Kidney capillary endothelial cell (primary cell): ENCODE results near the gene KIAA1671.

Experiments
- DNase-seq: peaks from one replicate; pipeline ENCODE4 v3.0.0-alpha.2; 2018; ENCODE audit warnings: low spot score

KIAA1671 gene

DNA sequence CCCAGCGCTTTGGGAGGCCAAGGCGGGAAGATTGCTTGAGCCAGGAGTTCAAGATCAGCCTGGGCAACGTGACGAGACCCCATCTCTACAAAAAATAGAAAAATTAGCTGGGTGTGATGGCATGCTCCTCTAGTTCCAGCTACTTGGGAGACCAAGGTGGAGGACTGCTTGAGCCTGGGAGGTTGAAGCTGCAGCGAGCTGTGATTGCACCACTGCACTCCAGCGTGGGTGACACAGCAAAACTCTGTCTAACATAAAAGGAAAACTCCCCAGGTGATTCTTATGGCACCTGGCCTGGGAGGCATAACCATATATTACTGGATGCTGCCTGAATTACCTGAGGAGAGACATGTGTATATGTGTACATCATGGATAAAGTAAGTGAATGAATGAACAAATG lies 29.1 kb downstream of the KIAA1671 start:
- no peak for DNase-seq

DNA sequence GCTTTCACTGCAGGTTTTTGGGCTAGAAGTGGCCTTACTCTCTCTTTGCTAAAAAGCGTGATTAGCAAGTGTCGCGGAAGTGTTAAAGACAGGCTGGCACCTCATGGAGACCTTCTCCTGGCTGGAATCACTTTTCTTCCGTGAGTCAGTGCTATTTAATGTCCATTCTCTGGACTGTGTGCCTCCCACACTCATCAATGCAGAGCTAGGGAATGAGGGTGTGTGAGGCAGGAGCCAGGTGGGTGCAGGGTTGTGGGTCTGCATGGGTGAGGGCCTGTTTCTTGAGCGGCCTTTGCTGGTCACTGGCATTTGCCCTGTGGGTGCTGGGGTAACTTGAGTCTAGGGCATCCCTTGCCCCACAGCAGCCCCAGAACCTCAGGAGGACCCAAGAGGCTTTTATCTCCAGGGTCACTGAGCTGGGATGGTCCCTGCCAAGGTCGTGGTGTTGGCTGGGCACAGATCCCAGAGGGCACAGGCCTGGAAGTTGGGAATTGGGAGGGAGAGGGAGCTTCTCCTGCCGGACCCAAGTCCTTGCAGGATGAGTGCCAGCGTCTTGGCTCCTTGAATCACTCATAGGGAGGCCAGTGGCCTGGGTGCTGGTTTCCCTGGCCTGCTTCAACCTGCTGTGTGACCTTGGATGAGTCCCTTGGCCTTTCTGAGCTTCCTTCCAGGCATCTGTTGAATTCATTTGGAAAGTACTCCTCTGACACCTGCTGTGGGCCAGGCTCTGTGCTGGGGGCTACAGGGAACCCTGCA lies 30.0 kb downstream of the KIAA1671 start:
- no peak for DNase-seq

GRCh38 chr22:24983151-24983550 lies 30.6 kb downstream of the KIAA1671 start:
- DNase-seq: no peak

- DNase-seq: no peak
Measured at GRCh38 chr22:24984122-24984521, 31.6 kb downstream of the KIAA1671 start.

- DNase-seq: peak; percentile 99
Measured at GRCh38 chr22:24985826-24986214, 33.3 kb downstream of the KIAA1671 start.

- no peak for DNase-seq
Measured at GRCh38 chr22:24986816-24987215, 34.3 kb downstream of the KIAA1671 start.

DNA sequence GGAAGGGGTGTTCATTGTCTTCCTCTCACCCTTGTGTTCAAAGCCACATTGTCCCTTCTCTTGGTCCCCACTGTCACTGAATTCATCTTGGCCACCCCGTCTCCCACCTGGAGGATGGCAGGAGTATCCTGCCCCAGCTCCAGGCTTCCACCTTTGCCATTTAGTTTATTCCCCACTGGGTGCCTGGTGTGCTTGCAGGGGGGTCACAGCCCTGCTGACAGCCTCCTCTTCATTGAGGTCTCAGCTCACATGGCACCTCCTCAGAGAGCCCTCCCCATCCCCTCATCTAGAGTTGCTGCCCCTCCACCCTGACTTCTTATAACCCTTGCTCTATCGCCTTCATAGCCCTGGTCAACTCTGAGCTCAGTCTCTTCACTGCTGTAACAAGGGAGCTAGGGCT lies 36.6 kb downstream of the KIAA1671 start:
- DNase-seq: no peak

GRCh38 chr22:24989541-24989951 lies 37.0 kb downstream of the KIAA1671 start:
- DNase-seq: no peak

DNA sequence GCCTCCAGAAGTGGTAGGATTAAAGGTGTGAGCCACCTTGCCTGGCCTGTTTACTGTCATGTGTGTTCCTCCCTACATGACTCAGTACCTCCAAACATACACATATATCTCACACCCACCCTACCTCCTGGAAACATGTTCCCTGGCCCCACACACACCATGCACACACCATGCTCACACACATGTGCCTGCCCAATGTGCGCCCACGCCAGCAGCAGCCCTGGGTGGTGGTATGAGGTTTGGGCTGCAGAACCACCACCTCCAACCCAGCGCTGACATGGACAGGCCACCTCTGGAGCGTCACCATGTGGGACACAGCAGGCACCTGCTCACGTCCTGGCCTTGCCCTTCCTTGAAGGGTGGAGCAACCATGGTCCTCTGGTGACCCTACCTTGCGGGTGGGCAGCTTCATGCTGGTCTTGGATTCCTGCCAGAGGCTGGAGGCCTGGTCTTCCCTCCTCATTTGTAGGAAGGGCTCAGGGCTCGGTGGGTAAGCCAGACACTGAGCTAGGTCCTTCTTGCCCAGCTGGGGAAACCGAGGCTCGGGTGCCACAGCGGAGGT lies 37.9 kb downstream of the KIAA1671 start:
- no peak for DNase-seq

- no peak for DNase-seq
Measured at GRCh38 chr22:24992946-24993345, 40.4 kb downstream of the KIAA1671 start.

DNA sequence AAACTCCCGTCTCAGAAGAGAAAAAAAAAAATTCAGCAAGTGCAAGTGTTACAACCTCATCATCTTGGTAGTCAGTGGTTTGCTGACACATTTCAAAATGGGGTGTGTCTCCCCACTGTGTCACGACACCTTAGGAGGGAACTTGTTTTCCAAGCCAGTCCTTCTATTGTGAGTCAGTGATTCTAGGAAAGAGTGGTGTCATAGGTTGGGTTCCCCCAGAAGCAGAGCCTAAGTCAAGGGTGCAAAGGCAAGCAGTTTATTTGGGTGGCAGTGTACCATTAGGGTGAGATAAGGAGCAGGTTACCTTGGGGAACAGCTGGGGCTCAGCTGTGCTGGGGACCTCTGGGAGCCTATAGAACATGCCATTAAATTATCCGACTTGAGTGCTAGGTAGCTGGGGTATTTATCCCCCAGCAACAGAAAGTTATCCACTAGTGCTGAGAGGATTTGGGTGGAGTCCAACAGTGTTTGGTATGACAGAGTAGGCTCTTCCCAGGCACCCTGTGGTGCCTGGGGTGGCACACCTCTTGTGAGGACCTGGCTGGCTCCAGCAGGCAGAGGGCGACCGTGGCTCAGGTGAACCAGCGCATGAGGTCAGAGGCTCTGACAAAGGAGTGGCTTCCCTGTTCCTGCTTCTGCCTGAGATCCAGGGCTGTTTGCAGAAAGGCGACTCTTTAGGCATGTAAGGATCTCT lies 41.7 kb downstream of the KIAA1671 start:
- DNase-seq: no peak

DNA sequence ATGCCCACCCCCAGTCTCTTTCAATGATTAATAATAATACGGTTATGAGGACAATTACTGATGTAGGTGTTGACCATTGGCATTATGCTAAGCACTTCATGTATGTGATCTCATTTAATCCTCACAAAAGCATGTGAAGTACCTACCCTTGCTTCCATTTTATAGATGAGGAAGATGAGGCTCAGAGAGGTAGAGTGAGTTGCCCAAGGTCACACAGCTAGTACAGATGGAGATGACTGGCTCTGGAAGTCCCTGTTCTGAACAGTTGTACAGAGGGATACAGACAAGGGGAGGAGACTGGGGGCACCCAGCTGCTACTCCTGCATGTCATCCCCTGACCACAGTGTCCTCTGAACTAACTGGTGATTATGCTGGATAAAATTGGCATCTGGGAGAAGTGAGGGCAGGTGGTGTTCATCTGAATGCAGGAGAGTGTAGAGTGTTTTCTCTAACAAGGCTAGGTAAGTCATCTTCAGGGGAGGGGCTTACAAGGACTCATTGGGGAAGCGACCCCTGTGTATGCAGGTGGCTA lies 43.2 kb downstream of the KIAA1671 start:
- DNase-seq: no peak

- DNase-seq: no peak
Measured at GRCh38 chr22:24996420-24996952, 44.0 kb downstream of the KIAA1671 start.

GRCh38 chr22:24997023-24997422 lies 44.5 kb downstream of the KIAA1671 start:
- DNase-seq: no peak

- no peak for DNase-seq
Measured at GRCh38 chr22:25000686-25001085, 48.2 kb downstream of the KIAA1671 start.

DNA sequence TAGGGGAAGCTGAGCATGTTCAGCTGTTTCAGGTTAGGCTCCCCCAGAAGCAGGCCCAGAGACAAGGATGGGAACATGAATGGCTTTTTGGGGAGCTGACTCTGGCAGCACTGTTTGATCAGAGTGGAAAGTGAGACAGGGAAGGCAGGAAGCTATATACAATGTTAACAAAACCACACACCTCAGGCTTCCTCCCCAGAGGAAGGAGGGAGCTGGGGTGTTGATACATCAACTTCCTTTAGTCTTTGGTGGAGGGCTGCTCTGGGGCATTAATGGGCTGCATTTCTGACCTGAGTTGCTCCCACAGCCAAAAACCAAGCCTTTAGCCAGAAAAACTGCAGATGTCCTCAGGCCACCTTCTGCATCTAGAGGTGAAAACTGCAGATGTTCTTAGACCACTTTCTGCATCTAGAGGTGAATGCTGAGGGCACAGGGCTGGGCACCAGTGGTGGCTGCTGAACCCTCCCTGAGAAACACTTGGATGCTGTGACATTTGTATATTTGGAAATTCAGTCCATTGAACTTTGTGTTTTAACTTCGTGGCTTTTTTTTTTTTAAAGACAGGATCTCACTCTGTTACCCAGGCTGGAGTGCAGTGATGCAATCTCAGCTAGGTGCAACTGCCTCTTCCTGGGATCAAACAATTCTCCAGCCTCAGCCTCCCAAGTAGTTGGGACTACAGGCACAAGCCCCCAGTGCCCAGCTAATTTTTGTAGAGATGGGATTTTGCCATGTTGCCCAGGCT lies 49.9 kb downstream of the KIAA1671 start:
- DNase-seq: no peak

- DNase-seq: no peak
Measured at GRCh38 chr22:25006354-25006753, 53.8 kb downstream of the KIAA1671 start.

DNA sequence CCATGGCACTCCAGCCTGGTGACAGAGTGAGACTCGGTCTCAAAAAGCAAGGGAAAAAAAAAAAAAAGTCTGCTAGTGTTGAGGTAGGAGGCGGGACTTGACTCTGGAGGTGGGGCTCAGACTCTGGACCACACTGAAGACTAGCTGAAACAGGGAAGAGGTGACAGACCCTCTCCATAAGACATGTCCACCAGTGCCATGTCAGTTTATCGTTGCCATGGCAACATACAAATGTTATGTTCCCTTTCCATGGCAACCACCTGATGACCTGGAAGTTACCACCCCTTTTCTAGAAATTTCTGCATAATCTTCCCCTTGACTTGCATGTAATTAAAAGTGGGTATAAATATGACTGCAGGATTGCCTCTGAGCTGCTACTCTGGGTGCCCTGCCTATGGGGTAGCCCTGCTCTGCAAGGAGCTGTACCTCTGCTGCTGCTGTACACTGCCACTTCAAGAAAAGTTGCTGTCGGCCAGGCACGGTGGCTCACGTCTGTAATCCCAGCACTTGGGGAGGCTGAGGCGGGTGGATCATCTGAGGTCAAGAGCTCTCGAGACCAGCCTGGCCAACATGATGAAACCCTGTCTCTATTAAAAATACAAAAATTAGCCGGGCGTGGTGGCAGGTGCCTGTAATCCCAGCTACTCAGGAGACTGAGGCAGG lies 55.1 kb downstream of the KIAA1671 start:
- DNase-seq: no peak

GRCh38 chr22:25008666-25009065 lies 56.1 kb downstream of the KIAA1671 start:
- no peak for DNase-seq

DNA sequence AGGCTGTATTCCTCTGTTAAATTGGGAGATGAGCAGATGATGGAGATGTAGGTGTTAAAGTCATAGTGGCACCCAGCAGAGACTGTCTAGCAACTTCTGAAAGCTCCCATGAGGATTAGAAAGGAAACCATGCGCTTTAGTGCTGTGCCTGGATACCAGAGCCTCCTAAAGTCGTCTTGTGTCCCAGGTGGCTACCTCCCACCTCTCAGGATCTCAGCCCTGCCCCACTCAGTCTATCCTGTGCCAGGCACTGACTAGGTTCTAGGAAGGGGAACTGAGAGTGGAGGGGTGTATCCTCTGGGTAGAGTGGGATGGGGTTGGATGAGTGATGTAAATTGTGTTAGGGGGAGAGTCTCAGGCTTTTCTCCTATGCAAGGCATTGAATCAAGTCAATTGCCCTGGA lies 60.2 kb downstream of the KIAA1671 start:
- DNase-seq: no peak

- peak; percentile 63 for DNase-seq
Measured at GRCh38 chr22:25013607-25014006, 61.1 kb downstream of the KIAA1671 start.
